ENCODE measurements around the gene RDH8. TPM values are rescaled to one million over a fixed set of nuclear protein-coding genes. Genes with fewer than 3 reads are reported as not detected.
"Not testable (repeated sequence)": the region's sequence is repeated elsewhere in the genome, so short reads cannot be mapped to it uniquely, and the experiment has no call there.

Gene RDH8
- total RNA-seq, 1 experiment from 2014 or later: not detected

DNA sequence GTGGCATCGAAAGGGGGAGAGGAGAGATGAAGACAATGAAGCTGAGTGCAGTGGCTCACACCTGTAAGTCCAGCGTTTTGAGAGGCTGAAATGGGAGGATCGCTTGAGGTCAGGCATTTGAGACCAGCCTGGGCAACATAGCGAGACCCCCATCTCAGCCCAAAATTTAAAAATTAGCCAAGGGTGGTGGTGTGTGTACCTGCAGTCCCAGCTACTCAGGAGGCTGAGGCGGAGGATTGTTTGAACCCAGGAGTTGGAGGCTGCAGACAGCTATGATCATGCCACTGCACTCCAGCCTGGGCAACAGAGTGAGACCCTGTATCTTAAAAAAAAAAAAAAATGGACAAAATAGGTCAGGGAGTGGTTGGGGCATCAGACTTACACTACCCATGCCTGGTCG is 7.6 kb downstream of the RDH8 start:
- H3K4me1 ChIP-seq: no peaks in the 10 kb centered on the region
- intact Hi-C loops (cut with micrococcal nuclease; ENCODE audit: unreplicated experiment): no loop called here
- no peak overlapping the region for H3K4me3 Mint-ChIP-seq (ENCODE audit: unreplicated experiment)
- H3K9me3 ChIP-seq: no peaks in the 10 kb centered on the region
- DNase-seq: no peak
- H3K4me3 ChIP-seq (ENCODE audit: low read depth, low read length): no peak overlapping the region
- ChIA-PET CTCF (interaction anchor here (0.6 kb wide), 1 partner anchor 212 kb away, joined by 4 read pairs; no protein-coding TSS in a partner anchor), POLR2A (no interaction called here)
- H3K4me1 Mint-ChIP-seq (ENCODE audit: low read depth, unreplicated experiment): no peaks in the 10 kb centered on the region
- peaks cover 7% of the 10 kb centered on the region for H3K27me3 Mint-ChIP-seq (ENCODE audit: insufficient read depth, unreplicated experiment)
- no peaks in the 10 kb centered on the region for H3K9me3 Mint-ChIP-seq (ENCODE audit: unreplicated experiment)
- TF ChIP-seq CTCF (IDR thresholded peaks at IDR 0.05; ENCODE audit: insufficient read depth in 1 of 2, low read depth in 1 of 2, low read length in 1 of 2, severe bottlenecking in 1 of 2, unreplicated experiment in 1 of 2): no peak
- no peaks in the 10 kb centered on the region for H3K27me3 ChIP-seq (replicated peaks; ENCODE audit: control insufficient read depth, insufficient read depth, low read length)
- H3K36me3 ChIP-seq (ENCODE audit: control insufficient read depth, insufficient read depth, low read length): no peaks in the 10 kb centered on the region
- H3K36me3 Mint-ChIP-seq (ENCODE audit: insufficient read depth, unreplicated experiment): no peaks in the 10 kb centered on the region
- no TSS peak for BruUV-seq (replicated peaks)
- no peak overlapping the region for H3K27ac Mint-ChIP-seq (ENCODE audit: unreplicated experiment)

- no TSS peak for BruUV-seq (replicated peaks)
- no peaks in the 10 kb centered on the region for H3K27me3 ChIP-seq (replicated peaks; ENCODE audit: control insufficient read depth, insufficient read depth, low read length)
- no peaks in the 10 kb centered on the region for H3K36me3 Mint-ChIP-seq (ENCODE audit: insufficient read depth, unreplicated experiment)
- H3K4me1 ChIP-seq: no peaks in the 10 kb centered on the region
- POLR2A ChIA-PET: no interaction called here
- peaks cover 11% of the 10 kb centered on the region for H3K27me3 Mint-ChIP-seq (ENCODE audit: insufficient read depth, unreplicated experiment)
- no peaks in the 10 kb centered on the region for H3K9me3 ChIP-seq
- TF ChIP-seq CTCF (IDR thresholded peaks at IDR 0.05; ENCODE audit: insufficient read depth in 1 of 2, low read depth in 1 of 2, low read length in 1 of 2, severe bottlenecking in 1 of 2, unreplicated experiment in 1 of 2): no peak
- CTCF ChIA-PET: no interaction called here
- H3K27ac Mint-ChIP-seq (ENCODE audit: unreplicated experiment): no peak overlapping the region
- H3K9me3 Mint-ChIP-seq (ENCODE audit: unreplicated experiment): no peaks in the 10 kb centered on the region
- H3K36me3 ChIP-seq (ENCODE audit: control insufficient read depth, insufficient read depth, low read length): no peaks in the 10 kb centered on the region
- H3K4me3 ChIP-seq (ENCODE audit: low read depth, low read length): no peak overlapping the region
- no peak overlapping the region for H3K4me3 Mint-ChIP-seq (ENCODE audit: unreplicated experiment)
- DNase-seq: no peak
- no peaks in the 10 kb centered on the region for H3K4me1 Mint-ChIP-seq (ENCODE audit: low read depth, unreplicated experiment)
- intact Hi-C loops (cut with micrococcal nuclease; ENCODE audit: unreplicated experiment): no loop called here
These were observed 8.2 kb downstream of the RDH8 start for GRCh38 chr19:10021446-10021845.

DNA sequence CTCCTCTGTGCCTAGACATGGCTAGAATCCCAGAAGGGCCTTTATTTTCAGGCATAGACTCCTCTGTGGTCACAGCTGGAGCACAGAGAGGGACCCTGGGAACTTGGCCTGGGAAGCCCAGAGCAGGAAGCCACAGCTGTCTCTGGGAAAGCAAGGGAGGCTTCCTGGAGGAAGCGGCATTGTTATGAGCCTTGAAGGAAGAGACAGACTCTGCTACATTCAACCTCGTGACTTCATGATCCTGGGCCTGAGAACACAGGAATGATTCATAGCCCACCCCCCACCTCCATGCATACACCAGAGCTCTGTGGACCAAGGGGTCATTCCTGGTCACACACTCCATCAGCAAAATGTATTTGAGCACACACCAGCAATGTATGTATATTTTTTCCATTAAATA is 8.6 kb downstream of the RDH8 start:
- intact Hi-C loops (cut with micrococcal nuclease; ENCODE audit: unreplicated experiment): no loop called here
- BruUV-seq (replicated peaks): no TSS peak
- H3K4me3 ChIP-seq (ENCODE audit: low read depth, low read length): no peak overlapping the region
- Mint-ChIP-seq H3K27me3 (ENCODE audit: insufficient read depth, unreplicated experiment) (peaks cover 15% of the 10 kb centered on the region), H3K36me3 (ENCODE audit: insufficient read depth, unreplicated experiment) (peaks cover 3% of the 10 kb centered on the region), H3K4me3 (ENCODE audit: unreplicated experiment) (no peak overlapping the region), H3K9me3 (ENCODE audit: unreplicated experiment) (no peaks in the 10 kb centered on the region), H3K27ac (ENCODE audit: unreplicated experiment) (no peak overlapping the region), H3K4me1 (ENCODE audit: low read depth, unreplicated experiment) (no peaks in the 10 kb centered on the region)
- CTCF ChIA-PET: no interaction called here
- no peaks in the 10 kb centered on the region for H3K27me3 ChIP-seq (replicated peaks; ENCODE audit: control insufficient read depth, insufficient read depth, low read length)
- no peaks in the 10 kb centered on the region for H3K9me3 ChIP-seq
- POLR2A ChIA-PET: no interaction called here
- TF ChIP-seq CTCF (IDR thresholded peaks at IDR 0.05; ENCODE audit: insufficient read depth in 1 of 2, low read depth in 1 of 2, low read length in 1 of 2, severe bottlenecking in 1 of 2, unreplicated experiment in 1 of 2): no peak
- DNase-seq: no peak
- H3K4me1 ChIP-seq: no peaks in the 10 kb centered on the region
- H3K36me3 ChIP-seq (ENCODE audit: control insufficient read depth, insufficient read depth, low read length): no peaks in the 10 kb centered on the region

DNA sequence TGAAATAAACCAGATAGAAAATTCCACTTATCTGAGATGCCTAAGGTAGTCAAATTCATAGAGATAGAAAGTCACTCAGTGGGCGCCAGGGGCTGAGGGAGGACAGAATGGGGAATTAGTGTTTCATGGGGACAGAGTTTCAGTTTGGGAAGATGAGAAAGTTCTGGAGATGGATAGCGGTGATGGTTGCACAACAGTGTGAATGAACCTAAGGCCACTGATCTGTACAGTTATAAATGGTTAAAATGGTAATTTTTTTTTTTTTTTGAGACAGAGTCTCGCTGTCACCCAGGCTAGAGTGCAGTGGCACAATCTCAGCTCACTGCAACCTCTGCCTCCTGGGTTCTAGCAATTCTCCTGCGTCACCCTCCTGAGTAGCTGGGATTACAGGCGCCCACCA is 9.8 kb downstream of the RDH8 start:
- H3K27ac Mint-ChIP-seq (ENCODE audit: unreplicated experiment); H3K9me3 ChIP-seq; intact Hi-C loops (cut with micrococcal nuclease; ENCODE audit: unreplicated experiment); H3K36me3 ChIP-seq (ENCODE audit: control insufficient read depth, insufficient read depth, low read length); H3K9me3 Mint-ChIP-seq (ENCODE audit: unreplicated experiment); H3K4me3 ChIP-seq (ENCODE audit: low read depth, low read length); POLR2A ChIA-PET; H3K4me1 ChIP-seq; H3K4me3 Mint-ChIP-seq (ENCODE audit: unreplicated experiment); BruUV-seq (replicated peaks); H3K4me1 Mint-ChIP-seq (ENCODE audit: low read depth, unreplicated experiment); DNase-seq; H3K27me3 ChIP-seq (replicated peaks; ENCODE audit: control insufficient read depth, insufficient read depth, low read length); H3K36me3 Mint-ChIP-seq (ENCODE audit: insufficient read depth, unreplicated experiment); CTCF ChIA-PET: not testable (repeated sequence)
- peaks cover 16% of the 10 kb centered on the region for H3K27me3 Mint-ChIP-seq (ENCODE audit: insufficient read depth, unreplicated experiment)
